Measurements from ENCODE around the gene TTLL5.
A peak's percentile ranks its signal among the peaks of the same experiment; 100 is the strongest.
"Not testable (repeated sequence)": the region's sequence is repeated elsewhere in the genome, so short reads cannot be mapped to it uniquely, and the experiment has no call there.

TTLL5 gene

DNA sequence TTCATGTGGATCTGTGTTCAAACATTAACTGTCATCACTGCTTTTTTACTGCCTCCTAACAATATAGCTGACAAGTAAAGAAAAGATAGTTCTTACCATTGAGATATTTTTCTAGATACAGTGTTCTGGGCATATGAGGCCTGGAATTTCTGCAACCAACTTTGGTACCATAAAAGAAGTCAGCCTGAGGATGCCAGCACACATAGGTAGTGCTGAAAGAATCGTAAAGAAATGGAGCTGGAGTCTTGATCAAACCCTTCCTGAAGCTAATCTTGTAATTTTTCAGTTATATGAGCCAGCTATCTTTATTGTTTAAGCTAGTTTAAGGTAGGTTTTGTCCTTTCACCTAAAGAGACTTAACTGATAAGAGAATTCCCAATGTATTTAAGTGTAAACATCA, 11.7 kb upstream of the TTLL5 start:
- no peak for DNase-seq

DNA sequence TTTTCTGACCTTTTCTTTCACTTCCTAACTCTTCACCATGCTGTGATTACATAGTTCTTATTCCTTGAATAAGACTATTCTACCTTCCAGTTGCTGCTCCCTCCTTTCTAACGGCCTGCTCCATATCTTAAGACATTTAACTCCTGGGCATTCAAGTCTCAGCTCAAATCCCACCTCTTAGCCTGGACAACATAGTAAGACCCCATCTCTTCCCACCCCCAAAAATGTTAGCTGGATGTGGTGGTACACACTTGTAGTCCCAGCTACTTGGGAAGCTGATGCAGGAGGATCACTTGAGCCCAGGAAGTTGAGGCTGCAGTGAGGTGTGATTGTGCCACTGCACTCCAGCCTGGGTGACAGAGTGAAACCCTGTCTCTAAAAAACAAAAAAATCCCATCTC, 11.3 kb upstream of the TTLL5 start:
- no peak for DNase-seq

DNA sequence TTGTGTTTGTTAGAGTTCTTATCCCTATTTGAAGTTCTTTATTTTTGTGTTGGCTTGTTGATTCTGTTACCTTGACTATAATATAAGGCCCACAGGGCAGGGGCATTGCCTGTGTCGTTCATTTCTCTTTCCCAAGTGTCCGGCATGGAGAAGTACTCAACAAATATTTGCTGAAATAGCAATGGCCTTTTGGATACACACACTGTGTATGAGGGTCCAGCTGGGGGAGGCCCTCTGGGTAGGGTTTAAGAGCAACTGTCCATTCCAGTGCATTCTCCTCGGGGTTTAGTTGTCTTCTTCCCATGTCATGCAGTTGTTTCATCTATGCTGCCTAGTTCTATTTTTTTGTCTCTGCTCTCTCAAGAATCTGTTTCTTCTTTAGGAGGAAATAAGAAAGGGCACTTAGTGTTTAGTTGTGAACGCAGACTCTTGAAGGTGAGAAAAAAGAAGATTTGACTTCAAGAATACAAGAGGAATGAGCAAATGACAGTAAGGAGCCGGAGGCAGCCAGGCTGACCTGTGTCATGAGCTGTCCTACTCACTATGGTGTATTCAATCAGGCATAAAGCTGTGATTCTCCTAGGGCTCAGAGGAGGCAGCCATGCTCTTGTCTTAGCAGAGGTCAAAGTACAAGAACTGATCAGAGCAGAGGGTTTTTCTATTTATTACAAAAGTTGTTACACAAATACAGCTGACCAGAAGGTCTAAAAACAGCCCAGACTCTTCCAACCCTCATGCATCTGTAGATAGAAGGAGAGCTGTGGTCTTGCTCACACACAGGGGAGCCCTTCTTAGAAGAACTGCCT, 10.6 kb upstream of the TTLL5 start:
- no peak for DNase-seq

DNA sequence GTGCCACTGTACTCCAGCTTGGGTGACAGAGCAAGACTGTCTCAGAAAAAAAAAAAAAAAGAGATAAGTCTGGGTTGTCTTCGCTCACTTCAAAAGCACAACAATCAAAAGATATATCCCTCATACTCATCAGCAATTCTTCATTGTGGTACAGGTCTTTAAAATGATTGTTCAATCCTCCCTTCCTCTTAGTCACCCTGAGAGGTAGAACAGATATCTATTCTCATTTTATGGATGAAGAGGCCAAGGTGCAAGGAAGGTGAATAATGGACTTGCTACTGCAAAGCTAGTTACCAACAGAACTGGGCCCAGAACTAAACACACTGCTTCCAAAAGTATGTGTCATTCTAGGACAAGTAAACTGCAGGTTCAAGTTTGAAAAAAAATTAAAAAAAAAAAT, 7.5 kb upstream of the TTLL5 start:
- DNase-seq, result no peak

DNA sequence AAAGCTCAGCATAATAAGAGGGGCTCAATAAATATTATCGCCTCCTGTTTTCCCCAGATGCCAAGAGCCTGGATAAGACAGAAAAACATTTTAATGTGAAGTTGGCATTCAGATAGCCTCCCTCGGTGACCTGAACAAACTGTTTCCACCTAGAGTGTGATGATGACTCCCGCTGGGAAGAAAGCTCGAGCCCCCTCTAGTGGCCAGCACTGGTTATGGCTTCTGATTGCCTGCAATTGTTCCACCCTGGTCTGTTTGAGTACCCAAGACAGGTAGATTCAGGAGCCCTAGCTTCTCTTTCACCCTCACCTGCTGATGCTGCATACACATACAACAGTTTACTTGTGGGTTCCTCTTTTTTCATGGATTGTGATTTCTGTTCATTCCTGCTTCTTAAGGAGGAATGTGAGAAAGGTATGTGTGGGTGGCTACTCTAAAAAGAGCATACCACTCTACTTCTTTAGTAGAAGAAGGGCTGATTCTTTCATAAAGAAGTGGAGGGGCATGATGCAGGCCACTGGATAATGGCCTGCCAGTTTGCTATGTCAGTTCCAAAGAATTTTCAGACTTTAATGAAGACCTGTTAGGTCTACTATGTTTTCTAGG, 6.8 kb upstream of the TTLL5 start:
- peak; percentile 93 for DNase-seq

DNA sequence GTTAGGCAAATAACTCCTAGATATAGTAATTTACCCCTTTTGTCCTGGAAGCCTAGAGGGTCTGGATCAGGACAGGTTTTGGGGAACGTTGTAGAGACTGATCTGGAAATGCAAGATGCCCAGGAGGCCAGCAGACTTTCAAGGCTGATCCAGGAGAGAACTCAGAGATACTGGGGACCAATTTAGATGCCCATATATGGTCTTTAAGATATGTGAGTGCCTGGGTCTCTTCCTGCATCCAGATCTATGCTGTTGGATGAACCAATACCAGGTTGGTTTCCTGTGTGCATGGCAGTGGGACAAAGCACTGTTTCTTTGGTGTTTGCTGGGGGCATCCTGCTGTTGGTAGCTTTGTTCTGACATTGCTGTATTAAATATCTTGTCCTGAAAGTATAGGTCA, 5.8 kb upstream of the TTLL5 start:
- no peak for DNase-seq

DNA sequence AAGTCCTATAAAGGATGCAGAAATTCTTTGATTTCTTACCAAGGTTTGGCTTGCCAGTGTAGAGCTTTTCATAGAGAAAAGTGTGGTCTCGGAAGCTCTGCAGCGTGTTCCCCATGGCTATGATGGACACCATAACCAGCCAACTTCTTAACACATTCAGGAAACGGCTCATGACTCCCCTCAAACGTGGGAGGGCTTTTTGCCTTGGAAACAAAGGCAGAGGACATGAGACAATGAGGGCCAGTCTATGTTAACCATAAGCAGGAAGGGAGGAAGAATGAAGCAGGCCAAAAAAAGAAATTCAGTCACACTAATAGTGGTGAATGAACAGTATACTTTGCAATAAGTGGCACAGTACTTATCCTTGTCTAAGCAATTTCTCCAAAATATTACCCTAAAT, 3.7 kb upstream of the TTLL5 start:
- DNase-seq, result no peak

DNA sequence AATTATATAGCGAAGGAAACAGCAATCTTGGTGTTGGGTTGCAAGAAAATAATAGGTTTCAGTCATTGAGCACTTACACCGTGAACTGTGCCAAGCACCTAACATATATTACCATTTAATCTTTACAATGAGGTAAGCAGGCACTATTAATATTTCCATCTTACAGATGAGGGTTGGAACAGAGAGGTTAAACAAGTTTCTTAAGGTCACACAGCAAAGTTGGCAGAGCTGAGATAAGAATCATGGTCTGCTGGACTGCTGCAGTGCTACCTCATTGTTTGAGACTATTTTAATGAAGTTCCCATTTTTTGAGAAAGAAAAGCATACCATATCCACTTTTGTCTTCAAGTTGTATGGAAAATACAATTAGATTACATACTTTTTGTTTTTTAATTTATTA, 2.1 kb upstream of the TTLL5 start:
- no peak for DNase-seq

DNA sequence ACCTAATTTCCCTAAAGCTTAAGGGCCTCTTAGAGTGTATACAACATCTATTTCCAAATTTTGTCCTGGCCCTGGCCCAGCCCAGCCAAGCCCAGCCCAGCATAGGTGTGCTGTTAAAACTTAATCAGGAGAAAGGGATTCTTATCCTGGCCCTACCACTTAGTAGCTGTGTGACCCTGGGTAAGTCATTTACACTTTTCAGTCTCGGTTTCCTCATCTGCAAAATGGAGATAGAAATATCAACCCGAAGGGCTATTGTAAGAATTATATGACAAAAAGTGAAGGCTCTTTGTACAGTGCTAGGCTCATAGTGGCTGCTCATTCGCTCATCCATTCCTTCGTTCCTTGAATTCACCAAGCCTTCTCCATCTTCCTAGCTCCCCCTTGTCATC, 812 bp upstream of the TTLL5 start:
- DNase-seq, result no peak

DNA sequence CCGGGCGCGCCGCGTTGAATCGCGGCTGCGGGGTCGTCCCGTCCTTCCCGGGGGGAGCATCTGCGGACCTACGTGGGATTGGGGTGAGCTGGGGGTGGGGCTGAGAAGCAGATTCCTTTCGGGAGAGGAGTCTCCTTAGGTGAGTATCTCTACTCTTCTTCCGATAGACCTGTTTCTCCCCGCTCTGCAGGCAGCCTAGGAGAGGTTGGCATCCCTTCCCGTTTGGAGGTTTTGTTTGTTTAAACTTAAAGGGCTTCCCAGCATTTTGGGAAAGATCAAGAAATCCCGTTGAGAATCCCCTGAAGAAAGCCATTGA, 411 bp downstream of the TTLL5 start:
- no peak for DNase-seq

DNA sequence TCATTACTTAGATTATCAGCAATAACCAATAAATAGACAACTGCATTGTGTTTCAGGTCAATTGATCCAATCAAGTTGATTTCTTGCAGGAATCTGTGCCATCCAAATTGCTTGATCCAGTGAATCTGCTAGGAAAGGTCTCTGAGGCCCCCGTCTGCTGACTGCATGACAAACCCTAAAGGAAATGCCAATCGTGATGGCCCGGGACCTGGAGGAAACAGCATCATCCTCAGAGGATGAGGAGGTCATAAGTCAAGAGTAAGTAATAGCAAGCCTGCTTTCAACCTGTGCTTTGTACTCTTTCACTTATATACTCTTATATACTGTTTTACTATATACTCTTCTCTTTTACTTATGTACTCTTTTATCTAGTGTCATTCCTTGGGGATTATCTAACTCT, 1.9 kb downstream of the TTLL5 start:
- no peak for DNase-seq

DNA sequence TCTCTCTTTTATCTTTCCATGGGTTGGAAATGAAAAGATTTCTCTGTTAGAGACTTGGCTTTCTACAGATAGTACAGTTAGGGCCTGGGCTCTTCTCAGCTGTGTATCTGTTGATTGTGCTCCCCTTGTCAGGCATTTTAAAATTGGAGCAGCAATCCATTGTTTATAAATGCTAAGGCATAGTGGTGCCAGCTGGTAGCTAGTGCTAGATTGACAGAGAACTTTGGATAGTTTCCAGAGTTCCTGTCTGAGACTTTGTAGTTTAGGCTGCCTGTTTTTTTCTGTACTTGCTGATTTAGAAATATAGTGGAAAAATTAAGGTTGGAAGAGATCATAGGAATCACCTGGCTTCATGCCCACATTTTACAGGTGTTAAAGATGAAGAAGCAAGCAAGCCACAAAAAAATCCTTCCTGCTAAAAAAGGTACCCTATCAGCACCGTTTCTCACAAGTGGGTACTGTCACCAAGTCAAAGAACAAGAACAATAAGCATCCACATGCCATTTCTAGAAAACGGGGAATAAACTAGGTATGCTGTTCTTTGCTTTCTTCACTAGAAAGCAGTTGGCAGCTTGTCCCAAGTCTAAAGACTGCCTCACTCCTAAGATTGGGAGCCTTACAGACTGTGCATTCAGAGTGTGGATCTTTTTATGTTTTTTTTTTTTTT, 6.2 kb downstream of the TTLL5 start:
- DNase-seq, result no peak

DNA sequence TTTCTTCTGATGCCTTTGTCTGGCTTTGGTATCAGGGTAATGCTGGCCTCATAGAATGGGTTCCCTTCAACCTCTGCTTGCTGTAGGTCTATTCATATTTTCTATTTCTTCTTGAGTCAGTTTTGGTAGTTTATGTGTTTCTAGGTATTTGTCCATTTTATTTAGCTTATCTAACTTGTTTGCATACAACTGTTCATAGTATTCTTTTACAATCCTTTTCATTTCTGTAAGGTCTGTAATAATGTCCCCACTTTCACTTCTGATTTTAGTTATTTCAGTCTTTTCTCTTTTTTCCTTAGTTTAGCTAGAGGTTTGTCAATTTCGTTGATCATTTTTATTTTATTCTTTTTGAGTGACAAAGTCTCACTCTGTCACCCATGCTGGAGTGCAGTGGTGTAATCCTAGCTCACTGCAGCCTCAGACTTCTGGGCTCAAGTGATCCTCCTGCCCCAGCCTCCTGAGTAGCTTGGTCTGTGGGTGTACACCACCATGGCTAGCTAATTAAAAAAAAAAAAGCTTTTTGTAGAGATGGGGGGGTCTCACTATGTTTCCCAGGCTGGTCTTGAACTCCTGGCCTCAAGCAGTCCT, 11.7 kb downstream of the TTLL5 start:
- DNase-seq, result no peak

DNA sequence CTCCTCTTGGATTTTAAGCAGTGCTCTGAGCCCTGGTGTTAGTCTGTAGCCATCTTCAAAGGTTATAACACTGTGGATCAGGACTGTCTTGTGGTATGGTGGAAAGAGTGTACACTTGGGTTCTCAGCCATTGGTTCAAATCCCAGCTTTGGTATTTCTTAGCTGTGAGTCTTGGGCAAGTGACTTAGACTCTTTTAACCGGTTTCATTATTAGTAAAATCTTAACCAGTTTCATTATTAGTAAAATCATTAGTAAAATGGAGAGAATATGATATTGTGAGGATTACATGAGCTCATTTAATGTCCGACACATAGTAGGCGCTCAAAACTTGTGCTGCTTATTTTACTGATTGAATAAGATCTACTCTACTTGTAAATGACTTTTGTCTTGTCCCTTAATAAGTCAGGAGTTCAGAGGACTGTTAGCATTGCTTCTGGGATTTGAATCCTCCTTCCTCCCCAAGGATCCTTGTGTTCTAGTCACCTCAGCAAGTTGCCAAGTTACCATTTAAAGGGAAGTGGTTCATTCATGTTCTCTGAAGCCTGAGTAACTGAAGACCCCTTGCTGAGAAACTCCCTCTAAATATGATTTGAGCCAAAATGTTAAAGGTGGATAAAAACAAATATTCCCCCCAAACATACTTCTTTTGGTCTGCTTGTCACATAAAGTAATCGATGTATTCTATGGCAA, 12.4 kb downstream of the TTLL5 start:
- no peak for DNase-seq

DNA sequence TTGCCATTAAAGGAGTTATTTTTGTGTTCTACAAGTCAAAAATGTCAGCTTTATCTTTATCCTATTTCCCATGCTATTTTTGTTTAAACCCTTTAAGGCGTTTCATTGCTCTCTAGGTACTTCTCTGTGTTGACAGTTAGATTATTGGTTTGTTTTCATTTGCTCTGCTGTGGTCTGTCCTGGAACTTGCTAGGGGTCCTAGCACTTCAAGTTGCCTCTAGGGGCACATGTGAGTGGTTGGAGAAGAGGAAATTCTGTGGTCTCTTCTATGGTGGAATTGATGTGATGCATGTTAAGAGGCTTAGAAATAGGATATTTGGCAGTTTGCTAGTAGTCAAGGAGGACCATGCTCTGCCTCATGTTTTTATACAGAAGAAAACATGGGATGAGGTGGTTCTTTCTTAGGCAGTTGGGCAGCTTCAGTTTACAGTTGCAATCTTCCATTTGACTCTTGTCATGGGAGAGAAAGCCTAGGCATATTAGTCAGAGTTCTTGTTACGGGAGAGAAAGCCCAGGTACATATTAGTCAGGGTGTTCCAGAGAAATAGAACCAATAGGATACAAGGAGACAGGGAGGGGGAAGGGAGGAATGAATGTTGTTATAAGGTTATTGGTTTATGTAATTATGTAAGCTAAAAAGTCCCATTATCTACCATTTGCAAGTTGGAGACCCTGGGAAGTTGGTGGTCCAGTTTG, 14.4 kb downstream of the TTLL5 start:
- DNase-seq, result no peak

DNA sequence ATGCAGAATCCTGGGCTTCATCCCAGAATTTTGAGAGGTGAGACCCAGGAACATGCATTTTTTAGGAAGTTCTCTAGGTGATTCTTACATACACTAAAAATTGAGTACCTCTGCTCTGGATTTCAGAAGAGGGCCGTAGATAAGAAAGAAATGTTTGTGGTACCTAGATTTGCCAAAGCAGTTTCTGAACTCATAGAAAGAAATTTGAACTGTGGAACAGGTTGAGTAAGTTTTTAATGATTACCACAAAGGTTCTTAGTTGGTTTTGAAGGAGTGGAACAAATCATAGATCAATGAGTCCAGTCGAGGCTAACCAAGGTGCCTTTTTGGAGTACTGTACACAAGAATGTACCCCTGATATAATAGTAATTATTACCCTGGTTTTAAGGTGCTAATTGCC, 24.9 kb downstream of the TTLL5 start:
- DNase-seq, result no peak

DNA sequence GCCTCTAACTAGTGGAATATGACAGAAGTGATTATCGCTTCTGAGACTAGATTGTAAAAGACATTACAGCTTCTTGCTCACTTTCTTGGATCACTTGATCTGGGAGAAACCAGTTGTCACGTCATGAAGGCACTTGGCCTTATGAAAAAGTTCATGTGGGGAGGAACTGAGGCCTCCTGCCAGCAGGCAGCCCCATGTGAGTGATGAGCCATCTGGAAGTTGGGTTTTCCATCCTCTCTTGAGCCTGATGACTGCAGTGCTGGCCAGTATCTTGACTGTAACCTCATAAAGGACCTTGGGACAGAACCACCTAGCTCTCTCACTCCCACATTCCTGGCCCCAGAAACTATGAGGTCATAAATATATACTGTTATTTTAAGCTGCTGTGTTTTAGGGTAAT, 28.0 kb downstream of the TTLL5 start:
- DNase-seq, result no peak

DNA sequence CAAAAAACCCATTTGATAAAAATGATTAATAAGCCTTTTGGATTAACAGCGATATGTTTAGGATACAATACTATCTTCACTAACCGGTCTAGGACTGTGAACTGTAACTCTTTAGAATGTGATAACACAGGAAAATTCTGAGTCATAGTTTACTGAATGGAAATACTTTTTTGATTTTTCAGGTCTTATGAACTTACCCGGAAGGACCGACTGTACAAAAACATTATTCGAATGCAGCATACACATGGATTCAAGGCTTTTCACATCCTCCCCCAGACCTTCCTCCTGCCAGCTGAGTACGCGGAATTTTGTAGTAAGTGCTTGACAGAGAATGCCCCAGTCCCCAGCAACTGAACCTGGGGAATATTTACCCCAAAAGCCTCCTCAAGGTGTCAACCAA, 29.0 kb downstream of the TTLL5 start:
- no peak for DNase-seq

DNA sequence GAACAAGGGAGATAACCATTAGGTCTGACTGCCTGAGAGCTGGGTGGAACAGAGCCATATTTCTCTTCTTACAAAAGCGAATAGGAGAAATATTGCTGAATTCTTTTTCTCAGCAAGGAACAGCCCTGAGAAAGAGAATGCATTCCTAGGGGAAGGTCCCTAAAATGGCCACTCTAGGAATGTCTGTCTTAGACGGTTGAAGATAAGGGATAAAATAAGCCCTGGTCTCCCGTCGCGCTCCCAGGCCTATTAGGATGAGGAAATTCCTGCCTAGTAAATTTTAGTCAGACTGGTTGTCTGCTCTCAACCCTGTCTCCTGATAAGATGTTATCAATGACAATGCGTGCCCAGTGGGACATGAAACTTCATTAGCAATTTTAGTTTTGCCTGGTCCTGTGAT, 34.0 kb downstream of the TTLL5 start:
- DNase-seq, result not testable (repeated sequence)

DNA sequence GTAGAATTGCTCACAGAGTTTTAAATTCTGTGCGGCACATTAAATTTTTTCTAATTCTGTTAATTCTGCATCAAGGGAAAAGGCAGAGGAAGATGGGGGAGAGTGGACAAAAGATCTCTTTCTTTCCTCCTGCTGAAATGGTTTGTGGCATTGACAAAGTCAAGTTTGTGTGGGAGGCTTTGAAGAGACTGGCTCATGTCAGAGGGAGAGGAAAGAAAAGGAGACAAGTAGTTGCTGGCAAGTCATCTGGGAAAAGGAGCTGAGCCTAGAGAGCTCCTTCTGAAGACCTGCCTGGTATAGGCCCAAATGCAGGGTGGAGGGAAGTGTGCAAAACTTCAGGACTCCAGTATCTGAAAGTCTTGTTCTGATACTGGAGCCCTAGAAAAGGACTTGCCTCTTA, 36.3 kb downstream of the TTLL5 start:
- no peak for DNase-seq

DNA sequence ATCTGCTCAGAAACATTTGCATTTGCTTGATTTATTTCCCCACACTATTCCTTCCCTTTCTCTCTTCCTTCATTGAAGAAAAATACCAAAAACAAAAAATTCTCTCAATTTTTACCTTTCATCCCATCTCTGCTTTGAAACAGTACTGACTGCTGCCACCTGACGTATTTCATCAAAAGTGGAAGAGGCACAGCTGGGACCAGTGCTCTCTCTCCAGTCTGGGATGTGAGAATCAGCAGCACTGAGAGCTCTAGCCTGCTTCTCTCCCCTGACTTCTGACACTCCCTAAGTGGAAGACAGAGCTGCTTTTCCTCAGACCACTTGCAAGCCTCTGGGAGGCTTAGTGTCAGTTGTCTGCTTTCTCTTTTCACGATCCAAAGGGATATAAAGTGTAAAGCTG, 36.9 kb downstream of the TTLL5 start:
- DNase-seq, result no peak

DNA sequence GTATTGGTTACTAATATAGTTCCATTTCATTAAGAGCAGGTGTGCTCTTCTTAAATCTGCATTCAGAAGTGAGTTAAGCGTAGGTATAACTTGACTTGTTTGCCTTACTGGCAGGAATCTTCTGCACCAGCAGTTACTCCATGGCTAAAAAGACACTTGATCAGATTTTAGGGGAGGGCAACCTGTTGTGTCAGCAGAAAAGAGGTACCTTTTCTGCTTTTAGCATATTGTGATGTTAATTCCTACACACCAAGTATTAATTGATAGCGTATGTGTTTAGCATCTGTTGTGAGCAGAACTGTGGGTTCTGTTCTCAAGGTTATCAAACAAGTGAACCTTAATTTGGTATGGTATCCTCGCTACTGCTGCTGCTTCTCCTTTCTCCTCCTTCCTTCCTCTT, 38.3 kb downstream of the TTLL5 start:
- no peak for DNase-seq

DNA sequence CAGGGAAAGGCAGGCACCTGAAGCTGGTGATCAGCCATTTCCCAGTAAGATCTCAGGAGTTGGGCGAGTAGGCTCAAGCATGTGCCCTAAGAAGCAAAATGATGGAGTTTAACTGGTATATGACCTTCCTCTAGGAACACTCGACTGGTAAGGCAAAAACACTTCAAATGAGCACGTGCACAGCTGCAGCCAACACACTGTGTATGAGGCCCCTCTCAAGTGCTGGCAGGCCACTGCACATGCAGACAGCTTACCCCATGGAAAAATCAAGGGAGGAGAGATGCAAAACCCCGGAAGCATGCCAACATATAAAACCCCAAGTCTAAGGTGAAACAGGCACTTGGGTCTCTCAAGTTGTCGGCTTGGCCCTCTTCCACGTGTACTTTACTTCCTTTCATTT, 39.2 kb downstream of the TTLL5 start:
- no peak for DNase-seq
